Muscle layer of duodenum (tissue), 2 donors: ENCODE data around the gene SEC14L3.
"Not testable (repeated sequence)": the region's sequence is repeated elsewhere in the genome, so short reads cannot be mapped to it uniquely, and the experiment has no call there.

Experiments used
- H3K27ac ChIP-seq: one replicate; pipeline ENCODE4 v1.7.0; 2013; ENCODE audit warnings: mild to moderate bottlenecking, low read length
- H3K27me3 ChIP-seq: one replicate; pipeline ENCODE4 v1.7.0; 2013; ENCODE audit warnings: low read depth, mild to moderate bottlenecking, control low read depth, low read length
- H3K36me3 ChIP-seq, 2 donors: one replicate each; pipeline ENCODE4 v1.7.0; 2013; ENCODE audit warnings: low read length in 2 of 2, control low read depth in 1 of 2, mild to moderate bottlenecking in 1 of 2; ENCODE audit not compliant: insufficient read depth in 2 of 2, control insufficient read depth in 1 of 2
- H3K4me1 ChIP-seq, 2 donors: one replicate each; pipeline ENCODE4 v1.7.0; 2013; ENCODE audit warnings: low read length in 2 of 2, mild to moderate bottlenecking in 2 of 2, control low read depth in 1 of 2, moderate library complexity in 1 of 2; ENCODE audit not compliant: insufficient read depth in 2 of 2, control insufficient read depth in 1 of 2
- H3K4me3 ChIP-seq, 2 donors: one replicate each; pipeline ENCODE4 v1.7.0; 2013; ENCODE audit warnings: low read length in 2 of 2, low read depth in 1 of 2, mild to moderate bottlenecking in 1 of 2
- H3K9me3 ChIP-seq, 2 donors: one replicate each; pipeline ENCODE4 v1.7.0; 2013; ENCODE audit warnings: low read length in 2 of 2, control low read depth in 1 of 2, mild to moderate bottlenecking in 1 of 2; ENCODE audit not compliant: control insufficient read depth in 1 of 2
- donor health status: healthy.

SEC14L3 gene

GRCh38 chr22:30459181-30460052 lies 12.4 kb downstream of the SEC14L3 start:
- H3K27ac ChIP-seq: no peak overlapping the region
- no peaks in the 10 kb centered on the region for H3K9me3 ChIP-seq
- H3K4me1 ChIP-seq: no peaks in the 10 kb centered on the region
- no peaks in the 10 kb centered on the region for H3K36me3 ChIP-seq
- no peaks in the 10 kb centered on the region for H3K27me3 ChIP-seq
- H3K4me3 ChIP-seq: no peak overlapping the region

GRCh38 chr22:30457981-30458380 lies 13.8 kb downstream of the SEC14L3 start:
- H3K27me3 ChIP-seq: no peaks in the 10 kb centered on the region
- H3K4me3 ChIP-seq: no peak overlapping the region
- no peaks in the 10 kb centered on the region for H3K4me1 ChIP-seq
- H3K27ac ChIP-seq: no peak overlapping the region
- H3K36me3 ChIP-seq: no peaks in the 10 kb centered on the region
- no peaks in the 10 kb centered on the region for H3K9me3 ChIP-seq

GRCh38 chr22:30455075-30455840 lies 16.6 kb downstream of the SEC14L3 start:
- no peaks in the 10 kb centered on the region for H3K4me1 ChIP-seq
- H3K27ac ChIP-seq: no peak overlapping the region
- H3K9me3 ChIP-seq: no peaks in the 10 kb centered on the region
- no peaks in the 10 kb centered on the region for H3K27me3 ChIP-seq
- H3K36me3 ChIP-seq: no peaks in the 10 kb centered on the region
- H3K4me3 ChIP-seq: no peak overlapping the region

- Histone ChIP-seq H3K36me3 (no peaks in the 10 kb centered on the region), H3K9me3 (no peaks in the 10 kb centered on the region), H3K27me3 (no peaks in the 10 kb centered on the region), H3K27ac (no peak overlapping the region), H3K4me1 (no peaks in the 10 kb centered on the region), H3K4me3 (no peak overlapping the region)
Observed at GRCh38 chr22:30453731-30454510, 17.9 kb downstream of the SEC14L3 start.

- Histone ChIP-seq H3K9me3 (no peaks in the 10 kb centered on the region), H3K27me3 (no peaks in the 10 kb centered on the region), H3K27ac (no peak overlapping the region), H3K4me1 (no peaks in the 10 kb centered on the region), H3K4me3 (no peak overlapping the region), H3K36me3 (no peaks in the 10 kb centered on the region)
Observed at GRCh38 chr22:30452861-30453260, 19.0 kb downstream of the SEC14L3 start.

- not testable (repeated sequence) for H3K4me3 ChIP-seq, H3K27me3 ChIP-seq, H3K9me3 ChIP-seq, H3K27ac ChIP-seq, H3K4me1 ChIP-seq, H3K36me3 ChIP-seq
Observed at GRCh38 chr22:30451488-30451887, 20.3 kb downstream of the SEC14L3 start.

- Histone ChIP-seq H3K4me3 (no peak overlapping the region), H3K27ac (no peak overlapping the region), H3K27me3 (no peaks in the 10 kb centered on the region), H3K4me1 (no peaks in the 10 kb centered on the region), H3K9me3 (no peaks in the 10 kb centered on the region), H3K36me3 (no peaks in the 10 kb centered on the region)
Observed at GRCh38 chr22:30447656-30448055, 24.2 kb downstream of the SEC14L3 start.

- no peak overlapping the region for H3K27ac ChIP-seq
Observed at GRCh38 chr22:30445438-30446145, 26.2 kb downstream of the SEC14L3 start.

GRCh38 chr22:30444632-30445437 lies 27.0 kb downstream of the SEC14L3 start:
- Histone ChIP-seq H3K36me3 (no peaks in the 10 kb centered on the region), H3K4me3 (no peak overlapping the region), H3K27ac (no peak overlapping the region), H3K4me1 (no peaks in the 10 kb centered on the region), H3K27me3 (no peaks in the 10 kb centered on the region), H3K9me3 (no peaks in the 10 kb centered on the region)

More at GRCh38 chr22:30445438-30446145, 26.2 kb downstream of the SEC14L3 start:
- no peak overlapping the region for H3K4me3 ChIP-seq
- no peaks in the 10 kb centered on the region for H3K36me3 ChIP-seq
- H3K9me3 ChIP-seq: no peaks in the 10 kb centered on the region
- H3K27me3 ChIP-seq: no peaks in the 10 kb centered on the region
- no peaks in the 10 kb centered on the region for H3K4me1 ChIP-seq

- H3K27ac ChIP-seq: no peak overlapping the region
Observed at GRCh38 chr22:30441088-30441487, 30.7 kb downstream of the SEC14L3 start.

More at GRCh38 chr22:30441088-30441487, 30.7 kb downstream of the SEC14L3 start:
- Histone ChIP-seq H3K36me3 (no peaks in the 10 kb centered on the region), H3K4me3 (no peak overlapping the region), H3K9me3 (no peaks in the 10 kb centered on the region), H3K27me3 (peaks cover 3% of the 10 kb centered on the region), H3K4me1 (no peaks in the 10 kb centered on the region)
